Breast epithelium (tissue), 3 donors: ENCODE measurements around the gene STXBP5L.

ENCODE experiments used
- POLR2A ChIP-seq: fragments of 450-650 bp; IDR thresholded peaks from one replicate; pipeline ENCODE4 v1.6.1; 2016; ENCODE audit warnings: antibody characterized with exemption, mild to moderate bottlenecking, moderate library complexity
- TF ChIP-seq, protein P1 (sequence below), 3 donors: fragments of 450-650 bp; IDR thresholded peaks; one replicate each; pipeline ENCODE4 v1.5.1; 2016 to 2017; ENCODE audit warnings: antibody characterized with exemption in 3 of 3, mild to moderate bottlenecking in 3 of 3, moderate library complexity in 3 of 3

DNA sequence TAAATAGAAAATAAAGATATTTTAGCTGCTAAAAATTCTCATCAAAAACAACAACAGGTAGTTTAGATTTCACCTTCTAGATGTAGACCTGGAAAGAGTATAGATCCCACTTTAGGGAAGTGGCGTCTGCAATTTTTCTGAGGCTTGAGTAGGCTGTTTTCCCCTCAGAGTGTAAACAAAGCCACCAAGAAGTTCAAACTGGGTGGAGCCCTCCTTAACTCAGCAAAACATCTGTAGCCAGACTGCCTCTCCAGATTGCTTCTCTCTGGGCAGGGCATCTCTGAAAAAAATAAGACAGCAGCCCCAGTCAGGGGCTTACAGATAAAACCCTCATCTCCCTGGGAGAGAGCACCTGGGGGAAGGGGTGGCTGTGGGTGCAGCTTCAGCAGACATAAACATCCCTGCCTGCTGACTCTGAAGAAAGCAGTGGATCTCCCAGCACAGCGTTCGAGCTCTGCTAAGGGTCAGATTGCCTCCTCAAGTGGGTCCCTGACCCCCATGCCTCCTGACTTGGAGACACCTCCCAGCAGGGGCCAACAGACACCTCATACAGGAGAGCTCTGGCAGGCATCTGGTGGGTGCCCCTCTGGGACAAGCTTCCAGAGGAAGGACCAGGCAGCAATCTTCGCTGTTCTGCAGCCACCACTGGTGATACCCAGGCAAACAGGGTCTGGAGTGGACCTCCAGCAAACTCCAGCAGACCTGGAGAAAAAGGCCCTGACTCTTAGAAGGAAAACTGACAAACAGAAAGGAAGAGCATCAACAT lies 259.6 kb downstream of the STXBP5L start:
- no peak for TF ChIP-seq POLR2A
- TF ChIP-seq, protein P1, sequence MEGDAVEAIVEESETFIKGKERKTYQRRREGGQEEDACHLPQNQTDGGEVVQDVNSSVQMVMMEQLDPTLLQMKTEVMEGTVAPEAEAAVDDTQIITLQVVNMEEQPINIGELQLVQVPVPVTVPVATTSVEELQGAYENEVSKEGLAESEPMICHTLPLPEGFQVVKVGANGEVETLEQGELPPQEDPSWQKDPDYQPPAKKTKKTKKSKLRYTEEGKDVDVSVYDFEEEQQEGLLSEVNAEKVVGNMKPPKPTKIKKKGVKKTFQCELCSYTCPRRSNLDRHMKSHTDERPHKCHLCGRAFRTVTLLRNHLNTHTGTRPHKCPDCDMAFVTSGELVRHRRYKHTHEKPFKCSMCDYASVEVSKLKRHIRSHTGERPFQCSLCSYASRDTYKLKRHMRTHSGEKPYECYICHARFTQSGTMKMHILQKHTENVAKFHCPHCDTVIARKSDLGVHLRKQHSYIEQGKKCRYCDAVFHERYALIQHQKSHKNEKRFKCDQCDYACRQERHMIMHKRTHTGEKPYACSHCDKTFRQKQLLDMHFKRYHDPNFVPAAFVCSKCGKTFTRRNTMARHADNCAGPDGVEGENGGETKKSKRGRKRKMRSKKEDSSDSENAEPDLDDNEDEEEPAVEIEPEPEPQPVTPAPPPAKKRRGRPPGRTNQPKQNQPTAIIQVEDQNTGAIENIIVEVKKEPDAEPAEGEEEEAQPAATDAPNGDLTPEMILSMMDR (IDR thresholded peaks at IDR 0.05), result no peak
